SK-N-SH (cell line): ENCODE results near the gene TUBA3C.

ENCODE experiments used
- CTCF ChIP-seq: fragments of 200-600 bp; sonication (generic); IDR thresholded peaks from 2 replicates; pipeline ENCODE4 v1.6.1; 2017; ENCODE audit warnings: antibody characterized with exemption, mild to moderate bottlenecking, moderate library complexity
- GABPA ChIP-seq: IDR thresholded peaks from 2 replicates; pipeline ENCODE4 v1.4.0; 2012; ENCODE audit warnings: low read depth, mild to moderate bottlenecking
- JUND ChIP-seq: IDR thresholded peaks from 2 replicates; pipeline ENCODE4 v1.4.0; 2012
- POLR2AphosphoS5 ChIP-seq: IDR thresholded peaks from 2 replicates; pipeline ENCODE4 v1.6.1; 2012; ENCODE audit warnings: low read depth, low read length

GRCh38 chr13:19185865-19186645 lies 4.4 kb upstream of the TUBA3C start:
- TF ChIP-seq CTCF (no peak), POLR2AphosphoS5 (no peak), GABPA (no peak), JUND (no peak)
